CD4-positive, alpha-beta T cell (primary cell): Measurements from ENCODE around the gene WNT5B. TPM values are rescaled to one million over a fixed set of nuclear protein-coding genes. Genes with fewer than 3 reads are reported as not detected.

Source experiments
- ATAC-seq: fragments of 200-7000 bp; cut with Tn5 transposase; one replicate; pipeline ENCODE4 v1.10.0; 2022; ENCODE audit warnings: mild to moderate bottlenecking; ENCODE audit not compliant: poor library complexity
- CTCF ChIA-PET: fragments of 350-600 bp; sonication (Branson Sonifier 250); formaldehyde crosslinking; loops from one replicate; lab custom pipeline; 2021; ENCODE audit warnings: antibody characterized with exemption, inconsistent platforms; lab: Charles Lee
- POLR2A ChIA-PET: fragments of 350-600 bp; sonication (Branson Sonifier 250); formaldehyde crosslinking; loops from one replicate; lab custom pipeline; 2021; ENCODE audit warnings: antibody characterized with exemption, inconsistent platforms; lab: Charles Lee
- DNase-seq, 14 experiments: peaks; one replicate each; pipeline ENCODE4 v3.0.0-alpha.2; 2013 to 2020; ENCODE audit warnings: mixed read lengths in 2 of 14
- H3K27ac ChIP-seq, 2 donors: one replicate each; pipeline versions ENCODE4 v1.5.1 to v1.7.0; 2013; ENCODE audit warnings: low read length in 2 of 2, low read depth in 1 of 2, mild to moderate bottlenecking in 1 of 2
- H3K27me3 ChIP-seq, 2 experiments: 1 replicate in 1 of 2; 2 replicates in 1 of 2; pipeline versions ENCODE4 v1.6.1 to v1.7.0; 2013; ENCODE audit warnings: low read length in 2 of 2, control low read depth in 1 of 2, mild to moderate bottlenecking in 1 of 2, moderate library complexity in 1 of 2; ENCODE audit not compliant: insufficient read depth in 2 of 2, control insufficient read depth in 1 of 2
- H3K36me3 ChIP-seq: one replicate; pipeline ENCODE4 v1.6.1; 2013; ENCODE audit warnings: low read length, control low read depth; ENCODE audit not compliant: insufficient read depth
- H3K4me1 ChIP-seq: one replicate; pipeline ENCODE4 v1.6.1; 2013; ENCODE audit warnings: low read length, control low read depth; ENCODE audit not compliant: insufficient read depth
- H3K4me3 ChIP-seq: one replicate; pipeline ENCODE4 v1.5.1; 2013; ENCODE audit warnings: mild to moderate bottlenecking, low read length, moderate library complexity
- H3K9me3 ChIP-seq, 2 experiments: 1 replicate in 1 of 2; 2 replicates in 1 of 2; pipeline versions ENCODE4 v1.6.1 to v1.7.0; 2013; ENCODE audit warnings: low read length in 2 of 2, mild to moderate bottlenecking in 2 of 2, control low read depth in 1 of 2, moderate library complexity in 1 of 2; ENCODE audit not compliant: control insufficient read depth in 1 of 2, insufficient read depth in 1 of 2
- H3K27ac Mint-ChIP-seq: one replicate; pipeline ENCODE4 v1.8.0; 2020; ENCODE audit warnings: mixed read lengths
- H3K27me3 Mint-ChIP-seq: one replicate; pipeline ENCODE4 v1.8.0; 2021; ENCODE audit warnings: mixed read lengths
- H3K36me3 Mint-ChIP-seq: one replicate; pipeline ENCODE4 v1.8.0; 2021; ENCODE audit warnings: low read depth, mixed read lengths
- H3K4me1 Mint-ChIP-seq: one replicate; pipeline ENCODE4 v1.8.0; 2021; ENCODE audit warnings: low read depth, mixed read lengths
- H3K4me3 Mint-ChIP-seq: one replicate; pipeline ENCODE4 v1.8.0; 2020; ENCODE audit warnings: mild to moderate bottlenecking, mixed read lengths
- H3K9me3 Mint-ChIP-seq: one replicate; pipeline ENCODE4 v1.8.0; 2020; ENCODE audit warnings: mixed read lengths
- intact Hi-C, 2 experiments: fragments of 100-400 bp; cut with DNase I in 1 of 2; cut with micrococcal nuclease in 1 of 2; formaldehyde crosslinking; loops; one replicate each; pipeline versions ENCODE4 v1.15.1 to v1.9.0; 2023 to 2025; cut with DNase I, micrococcal nuclease
- total RNA-seq, 174 experiments: library from RNA in 2 of 174; stranded (reverse) in 2 of 174; gene quantifications; one replicate each; pipeline ENCODE4 v1.2.3 and lab custom pipeline; 2021 to 2026
- TF ChIP-seq, protein P1 (sequence below): fragments of 200-600 bp; IDR thresholded peaks from one replicate; pipeline ENCODE4 v1.8.0; 2022; ENCODE audit warnings: antibody characterized with exemption, mild to moderate bottlenecking

Gene WNT5B
- total RNA-seq, 2 experiments from 2014 or later, result not detected

DNA sequence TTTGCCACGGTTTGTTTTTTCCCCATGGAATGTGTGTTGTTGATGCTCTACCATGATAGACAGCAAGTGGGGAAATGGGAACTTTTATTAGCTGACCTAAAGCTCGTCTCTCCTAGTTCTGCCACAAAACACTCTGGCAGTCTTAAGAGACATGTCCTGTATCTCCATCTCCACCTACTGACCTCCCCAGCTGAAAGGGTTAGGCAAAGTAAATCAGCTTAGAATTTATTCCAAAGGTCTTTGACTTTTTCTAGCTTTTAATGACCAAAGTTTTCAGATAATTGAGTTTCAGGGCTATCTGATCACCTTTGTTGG, 52.4 kb downstream of the WNT5B start:
- DNase-seq (no peak), ATAC-seq (no peak)
- H3K4me3 Mint-ChIP-seq, result no peak overlapping the region
- TF ChIP-seq, protein P1, sequence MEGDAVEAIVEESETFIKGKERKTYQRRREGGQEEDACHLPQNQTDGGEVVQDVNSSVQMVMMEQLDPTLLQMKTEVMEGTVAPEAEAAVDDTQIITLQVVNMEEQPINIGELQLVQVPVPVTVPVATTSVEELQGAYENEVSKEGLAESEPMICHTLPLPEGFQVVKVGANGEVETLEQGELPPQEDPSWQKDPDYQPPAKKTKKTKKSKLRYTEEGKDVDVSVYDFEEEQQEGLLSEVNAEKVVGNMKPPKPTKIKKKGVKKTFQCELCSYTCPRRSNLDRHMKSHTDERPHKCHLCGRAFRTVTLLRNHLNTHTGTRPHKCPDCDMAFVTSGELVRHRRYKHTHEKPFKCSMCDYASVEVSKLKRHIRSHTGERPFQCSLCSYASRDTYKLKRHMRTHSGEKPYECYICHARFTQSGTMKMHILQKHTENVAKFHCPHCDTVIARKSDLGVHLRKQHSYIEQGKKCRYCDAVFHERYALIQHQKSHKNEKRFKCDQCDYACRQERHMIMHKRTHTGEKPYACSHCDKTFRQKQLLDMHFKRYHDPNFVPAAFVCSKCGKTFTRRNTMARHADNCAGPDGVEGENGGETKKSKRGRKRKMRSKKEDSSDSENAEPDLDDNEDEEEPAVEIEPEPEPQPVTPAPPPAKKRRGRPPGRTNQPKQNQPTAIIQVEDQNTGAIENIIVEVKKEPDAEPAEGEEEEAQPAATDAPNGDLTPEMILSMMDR, result no peak
- no peak overlapping the region for H3K27ac Mint-ChIP-seq
- no peaks in the 10 kb centered on the region for H3K36me3 Mint-ChIP-seq
- H3K27me3 ChIP-seq, result no peaks in the 10 kb centered on the region
- CTCF ChIA-PET, result interaction anchor here (0.9 kb wide), 1 partner anchor 110 kb away, joined by 3 read pairs; no protein-coding TSS in a partner anchor
- POLR2A ChIA-PET, result interaction anchor here (0.8 to 0.9 kb wide), 2 partner anchors 9 to 10 kb away, joined by 3 read pairs; partner anchors contain the start of gene ADIPOR2
- H3K9me3 ChIP-seq, result no peaks in the 10 kb centered on the region
- intact Hi-C loops, result no loop called here
- no peak overlapping the region for H3K4me3 ChIP-seq
- H3K27ac ChIP-seq, result no peak overlapping the region
- no peaks in the 10 kb centered on the region for H3K4me1 ChIP-seq
- H3K9me3 Mint-ChIP-seq, result no peaks in the 10 kb centered on the region
- H3K27me3 Mint-ChIP-seq, result peaks cover 7% of the 10 kb centered on the region
- H3K36me3 ChIP-seq, result no peaks in the 10 kb centered on the region
- H3K4me1 Mint-ChIP-seq, result no peaks in the 10 kb centered on the region

DNA sequence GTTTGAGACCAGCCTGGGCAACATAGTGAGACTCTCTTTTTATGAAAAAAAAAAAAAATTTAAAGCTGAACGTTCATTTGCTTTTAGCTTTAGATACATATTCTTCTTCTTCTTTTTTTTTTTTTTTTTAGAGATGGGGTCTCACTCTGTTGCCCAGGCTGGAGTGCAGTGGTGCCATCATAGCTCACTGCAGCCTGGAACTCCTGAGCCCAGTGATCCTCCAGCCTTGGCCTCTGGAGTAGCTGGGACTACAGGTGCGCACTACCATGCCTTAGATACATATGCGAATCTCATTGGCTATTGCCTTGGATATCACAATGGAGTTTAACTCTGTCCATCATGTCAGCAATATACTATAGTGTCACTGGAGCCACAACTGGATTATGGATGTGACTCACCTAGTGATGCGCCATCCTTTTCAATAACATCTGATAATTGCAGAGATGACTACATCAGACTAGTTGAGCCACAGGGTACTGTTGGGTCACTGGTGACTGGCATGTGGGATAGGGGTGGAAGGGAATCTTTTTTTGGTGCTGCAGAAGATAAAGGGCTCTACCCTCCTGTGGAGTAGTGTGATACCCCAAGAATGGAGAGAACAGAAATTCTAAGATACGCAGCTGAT, 59.2 kb downstream of the WNT5B start:
- ATAC-seq (no peak), DNase-seq (no peak)
- POLR2A ChIA-PET, result interaction anchor here (1.0 kb wide), 1 partner anchor 86 kb away, joined by 3 read pairs; no protein-coding TSS in a partner anchor
- no peak overlapping the region for H3K4me3 ChIP-seq
- Mint-ChIP-seq H3K36me3 (peaks cover 18% of the 10 kb centered on the region), H3K27me3 (peaks cover 7% of the 10 kb centered on the region), H3K4me3 (peak overlapping the region; percentile 44), H3K9me3 (no peaks in the 10 kb centered on the region), H3K27ac (peak overlapping the region; percentile 31), H3K4me1 (peaks cover 34% of the 10 kb centered on the region)
- no peaks in the 10 kb centered on the region for H3K27me3 ChIP-seq
- CTCF ChIA-PET, result interaction anchor here (0.8 to 1.6 kb wide), 4 partner anchors 35 to 252 kb away, joined by 3 to 5 read pairs (median 4); no protein-coding TSS in a partner anchor
- TF ChIP-seq, protein P1, result no peak
- intact Hi-C loops, result loop anchor here in 1 of 2 experiments (2.0 kb wide), 1 partner anchor 17 kb away; no protein-coding TSS in a partner anchor
- no peak overlapping the region for H3K27ac ChIP-seq
- H3K36me3 ChIP-seq, result no peaks in the 10 kb centered on the region
- H3K9me3 ChIP-seq, result no peaks in the 10 kb centered on the region
- peaks cover 15% of the 10 kb centered on the region for H3K4me1 ChIP-seq

DNA sequence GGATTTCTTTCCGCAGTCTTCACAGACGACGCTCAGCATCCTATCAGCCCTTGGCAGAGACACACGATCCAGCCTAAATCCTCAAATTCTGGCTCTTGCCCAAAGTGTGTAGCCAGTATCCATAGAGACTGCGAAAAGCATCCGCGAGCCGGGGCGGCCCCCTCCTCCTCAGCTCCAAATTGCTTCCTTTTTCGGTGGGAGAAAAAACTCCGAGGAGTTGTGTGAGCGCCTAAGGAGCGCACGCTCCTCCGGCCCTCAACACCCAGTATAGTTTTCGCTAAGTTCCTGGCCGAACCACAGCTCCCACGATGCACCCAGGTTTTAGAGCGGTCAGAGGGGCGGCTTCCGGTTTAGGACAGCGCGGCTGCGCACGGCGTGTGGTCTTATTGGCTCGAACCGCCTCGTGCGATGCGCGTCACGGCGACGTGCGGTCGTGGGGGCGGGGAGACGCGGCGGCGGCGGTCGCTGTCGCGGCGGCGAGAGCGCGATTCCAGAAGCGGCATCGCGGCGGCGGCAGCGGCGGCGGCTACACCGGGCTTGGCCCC, 61.6 kb downstream of the WNT5B start, which contains the start of gene ADIPOR2:
Gene ADIPOR2 (plus strand): TSS at position 493 of the 545 bp plus-strand sequence. CDS start 63,274 bp downstream, outside the sequence.
- H3K9me3 Mint-ChIP-seq, result no peaks in the 10 kb centered on the region
- Histone ChIP-seq H3K4me3 (peak within 1 kb of the TSS; percentile 86), H3K9me3 (no peaks in the 10 kb centered on the region), H3K4me1 (peaks cover 17% of the 10 kb centered on the region), H3K36me3 (no peaks in the 10 kb centered on the region), H3K27ac (peak within 1 kb of the TSS; percentile 76 to 83), H3K27me3 (no peaks in the 10 kb centered on the region)
- peaks cover 48% of the 10 kb centered on the region for H3K4me1 Mint-ChIP-seq
- H3K27me3 Mint-ChIP-seq, result peaks cover 5% of the 10 kb centered on the region
- ChIA-PET POLR2A (interaction anchor here (0.6 to 2.9 kb wide), 11 partner anchors 10 to 303 kb away, joined by 3 to 34 read pairs (median 4); no protein-coding TSS in a partner anchor), CTCF (interaction anchor here (1.0 to 1.6 kb wide), 3 partner anchors 100 to 249 kb away, joined by 3 to 5 read pairs (median 4); no protein-coding TSS in a partner anchor)
- peak within 1 kb of the TSS; percentile 99 for H3K27ac Mint-ChIP-seq
- peak; percentile 97 for ATAC-seq
- intact Hi-C loops, result loop anchor here (2.0 to 5.0 kb wide), 5 partner anchors 30 to 698 kb away; partner anchors contain the start of genes DCP1B (in 1 of the 2) and ERC1 (in 1 of the 2)
- peak within 1 kb of the TSS; percentile 97 for H3K4me3 Mint-ChIP-seq
- TF ChIP-seq, protein P1, result no peak
- DNase-seq, result peak; percentile 87 to 99 (median 92)
- H3K36me3 Mint-ChIP-seq, result peaks cover 18% of the 10 kb centered on the region
